Measurements from ENCODE around the gene CDC6. TPM values are rescaled to one million over a fixed set of nuclear protein-coding genes. Genes with fewer than 3 reads are reported as not detected.

Gene CDC6, protein sequence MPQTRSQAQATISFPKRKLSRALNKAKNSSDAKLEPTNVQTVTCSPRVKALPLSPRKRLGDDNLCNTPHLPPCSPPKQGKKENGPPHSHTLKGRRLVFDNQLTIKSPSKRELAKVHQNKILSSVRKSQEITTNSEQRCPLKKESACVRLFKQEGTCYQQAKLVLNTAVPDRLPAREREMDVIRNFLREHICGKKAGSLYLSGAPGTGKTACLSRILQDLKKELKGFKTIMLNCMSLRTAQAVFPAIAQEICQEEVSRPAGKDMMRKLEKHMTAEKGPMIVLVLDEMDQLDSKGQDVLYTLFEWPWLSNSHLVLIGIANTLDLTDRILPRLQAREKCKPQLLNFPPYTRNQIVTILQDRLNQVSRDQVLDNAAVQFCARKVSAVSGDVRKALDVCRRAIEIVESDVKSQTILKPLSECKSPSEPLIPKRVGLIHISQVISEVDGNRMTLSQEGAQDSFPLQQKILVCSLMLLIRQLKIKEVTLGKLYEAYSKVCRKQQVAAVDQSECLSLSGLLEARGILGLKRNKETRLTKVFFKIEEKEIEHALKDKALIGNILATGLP
- 10 to 100 TPM; 95.6 to 95.7 TPM for total RNA-seq

DNA sequence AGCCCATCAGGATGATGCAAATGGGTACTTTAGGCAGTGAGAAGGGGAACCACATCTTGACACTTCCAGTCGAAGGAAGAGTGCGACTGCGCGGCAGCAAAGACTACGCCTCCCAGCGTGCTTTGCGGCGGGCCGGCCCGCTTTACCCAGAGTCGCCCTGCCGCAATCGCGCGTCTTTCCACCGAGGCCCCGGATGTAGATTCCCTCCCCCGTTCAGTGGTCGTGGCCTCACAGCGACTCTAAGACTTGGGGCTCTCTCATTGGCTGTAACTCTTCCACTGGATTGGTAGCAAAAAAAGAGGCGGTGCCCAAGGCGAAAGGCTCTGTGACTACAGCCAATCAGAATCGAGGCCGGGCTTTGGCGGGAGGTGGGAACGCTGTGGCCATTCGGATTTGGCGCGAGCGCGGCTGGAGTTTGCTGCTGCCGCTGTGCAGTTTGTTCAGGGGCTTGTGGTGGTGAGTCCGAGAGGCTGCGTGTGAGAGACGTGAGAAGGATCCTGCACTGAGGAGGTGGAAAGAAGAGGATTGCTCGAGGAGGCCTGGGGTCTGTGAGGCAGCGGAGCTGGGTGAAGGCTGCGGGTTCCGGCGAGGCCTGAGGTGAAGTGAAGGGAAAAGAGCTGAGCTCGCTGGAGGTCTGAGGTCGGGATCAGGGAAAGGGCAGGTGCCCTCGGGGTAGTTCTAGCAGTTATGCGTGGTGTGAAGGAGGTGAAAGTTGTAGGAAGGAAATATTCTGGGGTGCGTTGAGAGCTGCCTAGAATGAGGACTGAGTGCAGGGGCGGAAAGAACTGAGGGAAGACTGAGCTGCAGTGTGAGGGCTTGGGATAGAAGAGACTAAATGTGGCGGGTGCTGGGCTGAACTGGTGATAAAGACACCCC lies at the start of gene CDC6:
Gene CDC6, plus strand, starts transcription at position 386 of the 876 bp plus-strand sequence. CDS start 1,542 bp downstream, outside the sequence.
- DNase-seq, result peak; percentile 100
- intact Hi-C loops (cut with micrococcal nuclease), result loop anchor here (1.0 to 10.0 kb wide), 5 partner anchors 35 to 273 kb away; partner anchors contain the start of genes CSF3 and WIPF2
- POLR2A ChIA-PET, result interaction anchor here (0.6 to 1.9 kb wide), 11 partner anchors 11 to 1961 kb away, joined by 3 to 13 read pairs (median 4); partner anchors contain the start of genes TOP2A and WIPF2
- peaks cover 56% of the 10 kb centered on the region for H3K4me1 Mint-ChIP-seq (ENCODE audit: low read depth)
- H3K4me3 Mint-ChIP-seq, result peak within 1 kb of the TSS; percentile 99
- H3K27ac Mint-ChIP-seq, result peak within 1 kb of the TSS; percentile 94
- H3K36me3 Mint-ChIP-seq, result peaks cover 33% of the 10 kb centered on the region
- no peaks in the 10 kb centered on the region for H3K27me3 Mint-ChIP-seq
- CTCF ChIA-PET, result interaction anchor here (0.6 to 1.8 kb wide), 9 partner anchors 12 to 176 kb away, joined by 3 to 9 read pairs (median 4); partner anchors contain the start of gene TOP2A
- H3K9me3 Mint-ChIP-seq, result no peaks in the 10 kb centered on the region

DNA sequence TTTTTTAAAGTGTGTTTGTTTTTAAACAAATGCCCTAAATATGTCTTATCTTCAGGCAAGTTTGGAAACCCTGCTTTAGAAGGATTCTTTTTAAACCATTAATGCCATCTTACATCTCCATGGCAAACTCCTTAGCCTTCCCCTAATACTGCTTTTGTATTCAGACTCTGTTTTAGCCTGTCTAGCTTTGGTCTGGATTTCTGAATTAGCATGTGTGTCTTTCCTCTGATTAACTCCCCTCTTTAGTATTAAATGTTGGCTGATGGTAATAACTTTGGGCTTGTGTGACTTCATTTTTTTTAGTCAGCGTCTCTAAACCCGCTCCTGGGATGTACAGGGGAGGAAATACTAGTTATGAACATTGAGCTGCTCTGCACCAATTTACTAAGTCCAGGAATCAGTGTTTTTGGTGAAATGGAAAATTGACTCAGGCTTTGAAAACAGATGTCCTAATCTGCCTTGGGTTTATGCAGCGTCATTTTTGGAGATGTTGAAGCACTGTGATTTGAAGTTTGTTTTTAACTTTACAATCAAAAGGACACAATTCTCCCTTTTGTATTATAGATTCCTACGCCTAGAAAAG lies 46.3 kb upstream of the CDC6 start:
- no peak overlapping the region for H3K27ac Mint-ChIP-seq
- CTCF ChIA-PET, result interaction anchor here (1.4 kb wide), 1 partner anchor 209 kb away, joined by 5 read pairs; no protein-coding TSS in a partner anchor

DNA sequence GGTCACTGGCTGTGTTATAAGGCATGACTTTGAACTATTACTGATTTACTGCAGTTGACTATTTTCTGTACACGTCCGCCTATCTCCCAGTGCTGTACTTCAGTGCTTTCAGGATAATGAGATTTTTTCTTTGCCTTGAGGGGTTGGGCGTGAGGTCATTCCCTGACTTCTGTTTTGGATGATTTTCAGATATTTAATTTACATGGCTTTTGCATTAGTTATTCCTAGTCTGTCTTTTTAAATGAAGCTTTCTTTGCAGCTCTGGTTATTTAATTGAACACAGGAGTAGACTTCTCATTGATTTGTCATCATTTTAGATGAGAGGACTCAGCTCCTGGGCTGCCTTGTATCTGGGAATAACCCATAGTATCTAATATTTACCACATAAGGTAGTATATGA lies 44.9 kb upstream of the CDC6 start:
- POLR2A ChIA-PET, result no interaction called here
- Mint-ChIP-seq H3K36me3 (peaks cover 4% of the 10 kb centered on the region), H3K27ac (no peak overlapping the region), H3K4me1 (ENCODE audit: low read depth) (peaks cover 24% of the 10 kb centered on the region), H3K9me3 (no peaks in the 10 kb centered on the region), H3K4me3 (no peak overlapping the region), H3K27me3 (no peaks in the 10 kb centered on the region)
- intact Hi-C loops (cut with micrococcal nuclease), result no loop called here
- no peak for DNase-seq
- CTCF ChIA-PET, result interaction anchor here (0.6 to 1.1 kb wide), 2 partner anchors 26 to 216 kb away, joined by 3 to 7 read pairs; no protein-coding TSS in a partner anchor

More for the DNA sequence above, 46.3 kb upstream of the CDC6 start:
- no peaks in the 10 kb centered on the region for H3K27me3 Mint-ChIP-seq
- no peak overlapping the region for H3K4me3 Mint-ChIP-seq
- peaks cover 24% of the 10 kb centered on the region for H3K4me1 Mint-ChIP-seq (ENCODE audit: low read depth)
- H3K9me3 Mint-ChIP-seq, result no peaks in the 10 kb centered on the region
- peaks cover 4% of the 10 kb centered on the region for H3K36me3 Mint-ChIP-seq
- intact Hi-C loops (cut with micrococcal nuclease), result no loop called here
- no peak for DNase-seq
- POLR2A ChIA-PET, result no interaction called here

DNA sequence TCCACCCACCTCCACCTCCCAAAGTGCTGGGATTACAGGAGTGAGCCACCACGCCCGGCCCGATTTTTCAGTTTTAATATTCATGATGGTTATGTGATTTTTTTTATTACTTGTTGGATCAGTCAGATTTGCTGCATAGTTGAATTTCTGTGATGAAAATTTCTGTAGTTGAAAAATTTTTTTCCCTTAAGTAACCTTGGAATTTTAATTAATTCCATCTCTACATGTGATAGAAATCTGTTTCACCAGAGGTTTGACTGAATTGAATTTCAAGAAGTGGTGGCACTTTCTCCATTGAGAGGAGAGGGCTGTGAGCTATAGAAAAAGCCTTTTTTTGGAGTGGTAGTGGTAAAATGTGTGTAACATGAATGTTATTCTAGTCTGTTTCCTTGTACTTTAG lies 43.9 kb upstream of the CDC6 start:
- no peaks in the 10 kb centered on the region for H3K27me3 Mint-ChIP-seq
- H3K27ac Mint-ChIP-seq, result no peak overlapping the region
- peaks cover 26% of the 10 kb centered on the region for H3K4me1 Mint-ChIP-seq (ENCODE audit: low read depth)
- DNase-seq, result no peak
- H3K36me3 Mint-ChIP-seq, result peaks cover 2% of the 10 kb centered on the region
- no peaks in the 10 kb centered on the region for H3K9me3 Mint-ChIP-seq
- ChIA-PET POLR2A (interaction anchor here (0.5 kb wide), 1 partner anchor 7 kb away, joined by 4 read pairs; no protein-coding TSS in a partner anchor), CTCF (interaction anchor here (1.0 kb wide), 1 partner anchor 216 kb away, joined by 3 read pairs; no protein-coding TSS in a partner anchor)
- H3K4me3 Mint-ChIP-seq, result no peak overlapping the region
- intact Hi-C loops (cut with micrococcal nuclease), result no loop called here

DNA sequence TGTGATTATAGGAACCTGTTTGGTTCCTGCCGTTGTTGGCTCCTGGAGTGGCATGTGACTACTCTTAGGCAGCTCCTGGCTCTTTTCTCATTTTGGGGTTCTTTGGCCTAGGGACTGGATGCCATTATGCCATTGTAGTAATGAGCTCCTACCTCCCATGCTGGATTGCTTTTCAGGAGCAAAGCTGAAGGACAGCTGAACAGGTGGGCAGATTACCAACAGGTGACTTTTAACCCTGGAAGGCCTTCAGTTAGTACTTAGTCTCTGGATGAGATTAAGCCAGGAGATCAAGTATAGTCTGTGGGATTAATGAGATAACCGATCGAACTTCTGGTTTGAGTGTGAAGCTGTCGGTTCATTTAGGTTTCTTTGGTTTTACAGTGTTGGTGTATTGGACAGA lies 43.4 kb upstream of the CDC6 start:
- Mint-ChIP-seq H3K36me3 (peaks cover 2% of the 10 kb centered on the region), H3K4me3 (no peak overlapping the region), H3K27ac (no peak overlapping the region), H3K4me1 (ENCODE audit: low read depth) (peaks cover 29% of the 10 kb centered on the region), H3K9me3 (no peaks in the 10 kb centered on the region), H3K27me3 (no peaks in the 10 kb centered on the region)
- no peak for DNase-seq
- ChIA-PET POLR2A (interaction anchor here (0.5 kb wide), 1 partner anchor 8 kb away, joined by 4 read pairs; no protein-coding TSS in a partner anchor), CTCF (interaction anchor here (1.0 to 1.4 kb wide), 2 partner anchors 42 to 217 kb away, joined by 3 to 5 read pairs; no protein-coding TSS in a partner anchor)
- intact Hi-C loops (cut with micrococcal nuclease), result no loop called here

DNA sequence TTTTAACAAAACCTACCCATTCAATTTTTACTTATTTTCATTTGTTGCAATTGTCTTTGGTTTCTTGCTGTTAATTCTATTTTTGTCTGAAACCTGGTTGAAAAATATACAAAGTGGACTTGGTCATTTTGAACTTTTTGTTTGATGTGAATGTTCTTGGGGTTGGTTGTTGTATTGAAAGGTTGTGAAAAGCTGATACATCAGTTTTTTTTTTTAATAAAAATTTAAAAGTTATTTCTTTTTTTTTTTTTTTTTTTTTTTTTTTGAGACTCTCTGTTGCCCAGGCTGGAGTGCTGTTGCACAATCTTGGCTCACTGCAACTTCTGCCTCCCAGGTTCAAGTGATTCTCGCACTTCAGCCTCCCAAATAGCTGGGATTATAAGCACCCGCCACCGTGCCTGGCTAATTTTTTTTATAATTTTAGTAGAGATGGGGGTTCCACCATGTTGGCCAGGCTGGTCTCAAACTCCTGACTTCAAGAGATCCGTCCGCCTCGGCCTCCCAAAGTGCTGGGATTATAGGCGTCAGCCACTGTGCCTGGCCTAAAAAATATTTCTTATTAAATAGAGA lies 39.7 kb upstream of the CDC6 start:
- intact Hi-C loops (cut with micrococcal nuclease), result no loop called here
- peaks cover 19% of the 10 kb centered on the region for H3K4me1 Mint-ChIP-seq (ENCODE audit: low read depth)
- no peak overlapping the region for H3K4me3 Mint-ChIP-seq
- no peaks in the 10 kb centered on the region for H3K27me3 Mint-ChIP-seq
- ChIA-PET CTCF (no interaction called here), POLR2A (no interaction called here)
- H3K36me3 Mint-ChIP-seq, result peaks cover 2% of the 10 kb centered on the region
- DNase-seq, result no peak
- H3K27ac Mint-ChIP-seq, result no peak overlapping the region
- H3K9me3 Mint-ChIP-seq, result no peaks in the 10 kb centered on the region

DNA sequence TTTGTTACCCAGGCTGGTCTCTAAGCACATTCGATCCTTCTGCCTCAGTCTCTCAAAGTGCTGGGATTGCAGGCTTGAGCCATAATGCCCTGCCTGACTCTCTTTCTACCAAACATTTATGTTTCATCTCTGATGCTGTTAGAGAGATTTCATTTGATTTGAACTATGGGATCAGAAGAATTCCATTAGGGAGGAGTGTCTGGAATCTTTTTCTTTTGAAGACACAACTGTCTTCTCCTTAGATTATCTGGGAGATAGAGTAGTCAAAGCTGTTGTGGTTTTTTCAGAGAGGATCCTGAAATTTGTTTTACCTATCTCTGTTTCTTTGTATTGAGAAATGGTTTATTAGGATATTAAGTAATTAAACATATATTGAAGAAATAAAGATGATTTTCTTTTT lies 39.2 kb upstream of the CDC6 start:
- CTCF ChIA-PET, result no interaction called here
- H3K27ac Mint-ChIP-seq, result no peak overlapping the region
- intact Hi-C loops (cut with micrococcal nuclease), result no loop called here
- H3K9me3 Mint-ChIP-seq, result no peaks in the 10 kb centered on the region
- no peaks in the 10 kb centered on the region for H3K27me3 Mint-ChIP-seq
- POLR2A ChIA-PET, result interaction anchor here (0.6 kb wide), 1 partner anchor 18 kb away, joined by 3 read pairs; no protein-coding TSS in a partner anchor
- no peak for DNase-seq
- peaks cover 2% of the 10 kb centered on the region for H3K36me3 Mint-ChIP-seq
- no peak overlapping the region for H3K4me3 Mint-ChIP-seq
- peaks cover 18% of the 10 kb centered on the region for H3K4me1 Mint-ChIP-seq (ENCODE audit: low read depth)

DNA sequence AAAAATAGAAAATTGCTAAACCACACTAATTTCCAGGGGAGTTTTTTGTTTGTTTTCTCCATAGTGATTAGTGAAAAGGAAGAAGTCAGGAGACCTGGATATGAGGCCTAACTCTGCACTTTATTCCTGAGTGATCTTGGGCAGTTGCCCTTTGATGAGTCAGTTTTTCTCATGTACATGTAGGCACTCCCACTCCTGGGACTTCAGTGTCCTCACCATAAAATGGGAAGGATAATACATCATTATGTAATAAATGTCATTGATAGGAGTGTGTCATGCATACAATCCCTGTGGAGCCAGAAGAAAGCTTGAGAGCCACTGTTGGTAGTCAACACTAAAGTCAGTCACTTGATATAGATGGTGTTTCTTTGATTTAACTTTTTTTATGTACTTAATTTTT lies 36.1 kb upstream of the CDC6 start:
- no peak for DNase-seq
- Mint-ChIP-seq H3K27me3 (no peaks in the 10 kb centered on the region), H3K4me3 (no peak overlapping the region), H3K4me1 (ENCODE audit: low read depth) (peaks cover 22% of the 10 kb centered on the region), H3K36me3 (peaks cover 2% of the 10 kb centered on the region), H3K9me3 (no peaks in the 10 kb centered on the region), H3K27ac (no peak overlapping the region)
- ChIA-PET POLR2A (no interaction called here), CTCF (interaction anchor here (1.1 kb wide), 1 partner anchor 22 kb away, joined by 3 read pairs; no protein-coding TSS in a partner anchor)
- intact Hi-C loops (cut with micrococcal nuclease), result no loop called here

DNA sequence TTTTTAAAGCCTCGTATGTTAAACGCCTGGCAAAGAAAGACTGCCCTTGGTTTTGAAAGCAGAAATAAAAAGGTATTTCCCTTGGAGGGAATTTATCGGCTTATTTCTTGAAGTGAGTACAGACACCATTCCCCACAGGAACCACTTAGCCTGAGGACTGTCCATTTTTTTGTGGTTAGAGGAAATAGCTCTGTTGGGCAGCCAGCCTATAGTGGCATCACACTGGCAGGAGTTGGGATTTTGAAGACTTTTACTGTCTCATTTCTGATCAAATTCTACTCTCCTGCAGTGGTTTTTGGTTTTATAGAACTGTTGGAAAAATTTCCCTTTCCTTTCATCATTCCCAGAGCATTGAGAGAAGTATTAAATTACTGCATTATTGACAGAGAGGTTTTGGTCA lies 34.1 kb upstream of the CDC6 start:
- intact Hi-C loops (cut with micrococcal nuclease), result no loop called here
- no peak overlapping the region for H3K27ac Mint-ChIP-seq
- H3K4me1 Mint-ChIP-seq (ENCODE audit: low read depth), result peaks cover 20% of the 10 kb centered on the region
- DNase-seq, result no peak
- ChIA-PET CTCF (no interaction called here), POLR2A (no interaction called here)
- no peak overlapping the region for H3K4me3 Mint-ChIP-seq
- H3K36me3 Mint-ChIP-seq, result peaks cover 6% of the 10 kb centered on the region
- no peaks in the 10 kb centered on the region for H3K27me3 Mint-ChIP-seq
- no peaks in the 10 kb centered on the region for H3K9me3 Mint-ChIP-seq

DNA sequence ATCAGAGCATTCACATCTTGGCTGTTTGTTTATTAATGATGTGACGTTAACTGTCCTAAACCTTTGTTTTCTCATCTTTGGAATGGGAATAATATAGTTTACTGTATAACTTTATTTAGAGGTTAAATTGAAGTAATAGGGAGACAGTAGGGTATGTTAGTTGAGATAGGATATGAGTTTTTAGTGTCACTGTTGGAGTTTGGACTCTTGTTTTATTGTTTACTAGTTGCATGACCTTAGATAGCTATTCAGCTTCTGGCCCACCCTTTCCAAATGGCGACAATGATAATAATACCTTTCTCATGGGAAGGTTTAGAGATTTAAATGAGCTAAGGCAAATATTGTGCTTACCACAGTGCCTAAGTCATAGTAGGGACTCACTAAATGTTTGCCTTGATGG lies 28.2 kb upstream of the CDC6 start:
- POLR2A ChIA-PET, result no interaction called here
- Mint-ChIP-seq H3K36me3 (peaks cover 21% of the 10 kb centered on the region), H3K4me3 (no peak overlapping the region), H3K27me3 (no peaks in the 10 kb centered on the region), H3K27ac (no peak overlapping the region), H3K9me3 (no peaks in the 10 kb centered on the region), H3K4me1 (ENCODE audit: low read depth) (peaks cover 11% of the 10 kb centered on the region)
- CTCF ChIA-PET, result interaction anchor here (1.0 to 1.7 kb wide), 2 partner anchors 31 to 156 kb away, joined by 3 read pairs; no protein-coding TSS in a partner anchor
- intact Hi-C loops (cut with micrococcal nuclease), result no loop called here
- DNase-seq, result no peak

DNA sequence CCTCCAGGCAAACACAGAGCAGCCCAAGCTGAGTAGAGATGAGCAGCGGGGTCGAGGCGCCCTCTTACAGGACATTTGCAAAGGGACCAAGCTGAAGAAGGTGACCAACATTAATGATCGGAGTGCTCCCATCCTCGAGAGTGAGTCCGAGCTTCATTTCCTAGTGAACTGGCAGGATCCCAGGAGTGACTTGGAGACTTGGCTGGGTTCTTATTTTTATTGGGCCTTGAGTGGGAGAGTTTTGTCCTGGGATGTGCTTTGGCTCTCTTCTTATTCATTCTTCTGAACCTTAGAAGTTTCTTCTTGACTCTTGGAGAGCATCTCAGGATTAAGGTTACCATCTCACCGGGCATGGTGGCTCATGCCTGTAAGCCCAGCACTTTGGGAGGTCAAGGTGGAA lies 27.2 kb upstream of the CDC6 start:
- H3K9me3 Mint-ChIP-seq, result no peaks in the 10 kb centered on the region
- intact Hi-C loops (cut with micrococcal nuclease), result no loop called here
- no peaks in the 10 kb centered on the region for H3K27me3 Mint-ChIP-seq
- H3K4me1 Mint-ChIP-seq (ENCODE audit: low read depth), result peaks cover 10% of the 10 kb centered on the region
- DNase-seq, result no peak
- ChIA-PET POLR2A (no interaction called here), CTCF (interaction anchor here (0.5 to 1.7 kb wide), 3 partner anchors 30 to 155 kb away, joined by 3 read pairs; no protein-coding TSS in a partner anchor)
- no peak overlapping the region for H3K27ac Mint-ChIP-seq
- H3K36me3 Mint-ChIP-seq, result peaks cover 24% of the 10 kb centered on the region
- H3K4me3 Mint-ChIP-seq, result no peak overlapping the region
